Measurements from ENCODE around the gene ZNF24.
A peak's percentile ranks its signal among the peaks of the same experiment; 100 is the strongest.

ZNF24 gene

DNA sequence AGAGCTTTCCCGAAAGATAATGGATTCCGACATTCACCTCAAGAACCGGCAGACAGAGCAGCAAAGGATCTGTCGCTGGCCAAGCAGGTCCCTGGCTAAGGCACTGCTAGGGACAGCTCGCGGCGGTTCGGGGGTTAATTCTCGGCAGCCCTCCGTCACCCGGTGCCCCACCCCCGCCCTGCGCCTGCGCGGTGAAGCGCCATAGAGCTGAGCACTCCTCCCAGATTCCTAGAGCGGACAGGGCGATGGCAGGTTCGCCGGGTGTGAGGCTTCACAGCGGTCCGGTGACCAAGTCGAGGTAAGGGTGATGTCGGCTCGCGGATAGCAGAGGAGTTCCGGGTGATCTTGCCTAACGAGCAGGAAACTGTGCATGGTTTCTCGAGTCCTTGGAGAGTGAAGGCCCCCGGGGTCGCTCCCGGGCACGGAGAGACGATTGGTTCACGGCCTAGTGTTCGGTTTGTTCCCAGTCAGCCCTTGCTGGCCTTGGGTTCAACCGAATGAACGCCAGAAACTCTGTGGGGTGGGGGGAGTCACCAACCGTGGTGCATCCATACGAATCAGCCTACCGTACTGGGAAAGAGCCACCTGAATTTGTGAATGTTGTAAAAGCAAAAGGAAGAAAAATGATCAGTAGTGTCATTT, 54.0 kb downstream of the ZNF24 start, which contains the start of gene ZSCAN30:
ZSCAN30 (minus strand) TSS at position 136 of the 642 bp plus-strand sequence. CDS start 25,877 bp downstream, outside the sequence.
- DNase-seq: peak; percentile 93

GRCh38 chr18:35289727-35290093, 54.5 kb downstream of the ZNF24 start:
- peak in 1 of 2 experiments; percentile 32 for DNase-seq

DNA sequence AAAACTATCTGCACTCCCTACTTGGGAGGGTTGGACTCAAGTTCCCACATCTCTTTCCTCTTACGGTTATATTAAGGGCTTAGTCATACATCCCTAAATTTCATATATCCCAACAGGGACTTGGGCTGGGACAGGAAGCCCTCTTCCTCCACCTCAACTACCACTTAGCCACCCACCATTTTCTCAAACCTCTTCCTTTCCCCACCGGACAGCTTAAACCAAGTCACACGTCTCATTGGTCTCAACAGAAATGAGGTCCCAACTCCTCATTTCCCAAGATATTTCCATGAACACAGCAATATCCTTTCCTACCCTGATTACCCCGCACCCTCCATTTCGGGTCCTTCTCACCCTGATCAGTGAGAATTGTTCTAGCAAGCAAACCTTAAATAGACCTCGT, 54.9 kb downstream of the ZNF24 start:
- no peak for DNase-seq

GRCh38 chr18:35284841-35285240, 59.4 kb downstream of the ZNF24 start:
- DNase-seq: no peak

- no peak for DNase-seq
Measured at GRCh38 chr18:35283923-35284794, 60.1 kb downstream of the ZNF24 start.

DNA sequence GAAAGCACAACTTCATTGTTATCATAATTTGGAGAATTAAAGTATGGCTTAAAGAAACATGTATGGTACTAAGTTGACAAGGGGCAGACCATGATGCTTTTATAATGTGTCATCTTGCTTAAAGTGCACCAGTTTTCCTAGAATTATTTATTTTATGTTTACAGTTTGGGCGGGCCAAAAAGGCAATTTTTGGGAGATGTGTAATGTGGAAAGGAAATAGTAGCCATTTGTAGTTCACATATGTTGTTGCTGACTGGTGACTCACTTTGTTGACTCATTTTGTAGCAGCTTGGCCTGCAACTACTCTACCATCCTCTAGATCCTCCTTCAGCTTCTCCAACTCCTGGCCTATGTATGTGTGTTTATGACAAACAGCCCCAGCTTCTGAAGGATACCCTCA, 61.9 kb downstream of the ZNF24 start:
- DNase-seq: no peak

All from NCI-H2081 (cell line).